GM19035 (cell line): ENCODE data around the gene NPAS3.

Experiments
- ATAC-seq: cut with Tn5 transposase; IDR thresholded peaks from one replicate; pipeline ENCODE4 v1.9.1; 2021; ENCODE audit not compliant: unreplicated experiment

The NPAS3 gene

GRCh38 chr14:33504246-33505099 lies 565.8 kb downstream of the NPAS3 start:
- no peak for ATAC-seq

- no peak for ATAC-seq
These were observed 566.7 kb downstream of the NPAS3 start for GRCh38 chr14:33505266-33505962.

- no peak for ATAC-seq
These were observed 567.3 kb downstream of the NPAS3 start for GRCh38 chr14:33505963-33506329.

- ATAC-seq = no peak
These were observed 569.7 kb downstream of the NPAS3 start for GRCh38 chr14:33508126-33509062.

GRCh38 chr14:33509454-33509853 lies 570.8 kb downstream of the NPAS3 start:
- no peak for ATAC-seq

- no peak for ATAC-seq
These were observed 571.4 kb downstream of the NPAS3 start for GRCh38 chr14:33510063-33510481.

- no peak for ATAC-seq
These were observed 572.3 kb downstream of the NPAS3 start for GRCh38 chr14:33510991-33511390.

GRCh38 chr14:33511851-33512640 lies 573.4 kb downstream of the NPAS3 start:
- ATAC-seq = no peak

GRCh38 chr14:33515441-33515840 lies 576.8 kb downstream of the NPAS3 start:
- ATAC-seq = no peak

- ATAC-seq = no peak
These were observed 577.2 kb downstream of the NPAS3 start for GRCh38 chr14:33515899-33516298.

GRCh38 chr14:33516898-33517436 lies 578.3 kb downstream of the NPAS3 start:
- ATAC-seq = no peak

GRCh38 chr14:33521192-33521591 lies 582.5 kb downstream of the NPAS3 start:
- no peak for ATAC-seq

GRCh38 chr14:33524244-33524643 lies 585.6 kb downstream of the NPAS3 start:
- ATAC-seq = no peak

- ATAC-seq = no peak
These were observed 586.9 kb downstream of the NPAS3 start for GRCh38 chr14:33525626-33526025.

- no peak for ATAC-seq
These were observed 588.5 kb downstream of the NPAS3 start for GRCh38 chr14:33527023-33527634.

- no peak for ATAC-seq
These were observed 590.0 kb downstream of the NPAS3 start for GRCh38 chr14:33528655-33529054.

- no peak for ATAC-seq
These were observed 591.4 kb downstream of the NPAS3 start for GRCh38 chr14:33529787-33530757.

GRCh38 chr14:33532553-33532952 lies 593.9 kb downstream of the NPAS3 start:
- no peak for ATAC-seq

GRCh38 chr14:33534104-33534503 lies 595.4 kb downstream of the NPAS3 start:
- no peak for ATAC-seq
